ENCODE measurements around the gene DBP.

DNA sequence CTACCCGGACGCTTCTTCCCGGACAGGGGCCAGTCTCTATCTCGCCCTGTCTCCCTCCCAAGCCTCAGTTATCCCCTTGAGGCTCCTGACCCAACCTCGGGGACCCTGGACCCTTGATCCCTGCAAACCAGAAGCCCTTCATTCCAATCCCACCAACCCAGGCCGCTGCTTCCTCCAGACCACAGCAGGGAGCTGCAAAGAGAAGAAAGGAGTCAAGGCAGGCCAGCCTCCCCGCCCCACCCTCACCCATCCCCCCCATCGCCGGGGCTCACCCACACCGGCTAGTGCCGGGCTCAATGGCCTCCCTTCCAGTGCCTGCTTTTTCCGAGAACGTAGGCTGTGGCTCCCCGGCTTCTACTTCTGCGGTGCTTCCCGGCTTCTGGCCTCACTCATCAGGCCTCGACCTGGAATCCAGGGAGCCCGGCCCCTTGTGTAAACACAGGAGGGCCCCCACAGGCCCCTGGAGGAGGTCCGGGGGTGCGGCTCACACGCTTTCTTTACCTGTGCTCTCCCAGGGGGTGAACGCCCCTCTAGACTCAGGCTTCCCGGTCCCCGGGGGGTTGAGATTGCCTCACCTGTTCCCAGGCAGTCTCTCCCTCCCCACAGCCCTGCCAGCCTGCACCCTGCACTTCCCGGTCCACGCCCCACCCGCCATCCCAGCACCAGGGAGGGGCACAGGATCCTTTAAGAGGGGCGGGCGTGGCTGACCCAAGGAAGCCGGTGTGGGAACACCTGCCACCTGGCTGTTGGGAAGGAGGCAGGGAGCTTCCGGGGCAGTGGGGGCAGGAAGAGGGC is 22.5 kb downstream of the DBP start, which contains the start of gene FAM83E:
- TF ChIP-seq, protein P1, sequence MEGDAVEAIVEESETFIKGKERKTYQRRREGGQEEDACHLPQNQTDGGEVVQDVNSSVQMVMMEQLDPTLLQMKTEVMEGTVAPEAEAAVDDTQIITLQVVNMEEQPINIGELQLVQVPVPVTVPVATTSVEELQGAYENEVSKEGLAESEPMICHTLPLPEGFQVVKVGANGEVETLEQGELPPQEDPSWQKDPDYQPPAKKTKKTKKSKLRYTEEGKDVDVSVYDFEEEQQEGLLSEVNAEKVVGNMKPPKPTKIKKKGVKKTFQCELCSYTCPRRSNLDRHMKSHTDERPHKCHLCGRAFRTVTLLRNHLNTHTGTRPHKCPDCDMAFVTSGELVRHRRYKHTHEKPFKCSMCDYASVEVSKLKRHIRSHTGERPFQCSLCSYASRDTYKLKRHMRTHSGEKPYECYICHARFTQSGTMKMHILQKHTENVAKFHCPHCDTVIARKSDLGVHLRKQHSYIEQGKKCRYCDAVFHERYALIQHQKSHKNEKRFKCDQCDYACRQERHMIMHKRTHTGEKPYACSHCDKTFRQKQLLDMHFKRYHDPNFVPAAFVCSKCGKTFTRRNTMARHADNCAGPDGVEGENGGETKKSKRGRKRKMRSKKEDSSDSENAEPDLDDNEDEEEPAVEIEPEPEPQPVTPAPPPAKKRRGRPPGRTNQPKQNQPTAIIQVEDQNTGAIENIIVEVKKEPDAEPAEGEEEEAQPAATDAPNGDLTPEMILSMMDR (IDR thresholded peaks at IDR 0.05): no peak
- TF ChIP-seq POLR2A (IDR thresholded peaks at IDR 0.05): no peak
